ENCODE data around the gene LRRC61. TPM values are rescaled to one million over a fixed set of nuclear protein-coding genes. Genes with fewer than 3 reads are reported as not detected.

LRRC61 gene
- total and polyA plus RNA-seq, 7 donors = 0.88 to 4.4 (median 3.3) TPM

GRCh38 chr7:150326657-150327268 is 3.6 kb downstream of the LRRC61 start:
- no peak for TF ChIP-seq CTCF (IDR thresholded peaks at IDR 0.05)
- Histone ChIP-seq H3K27ac (no peak overlapping the region), H3K9me3 (no peaks in the 10 kb centered on the region), H3K4me3 (no peak overlapping the region), H3K4me1 (no peaks in the 10 kb centered on the region), H3K36me3 (ENCODE audit: insufficient read depth in 1 of 2, low read depth in 1 of 2) (peaks cover 0 to 3% of the 10 kb centered on the region in 2 donors), H3K27me3 (ENCODE audit: insufficient read depth in 3 of 3, low read length in 2 of 3) (peaks cover 0 to 5% (median 3%) of the 10 kb centered on the region in 3 donors)
- intact Hi-C loops (cut with DNase I) = no loop called here
- WGBS, 3 donors = 81 to 90% (median 88%) methylated on average over 4 of the region's 4 CpGs
- ATAC-seq = no peak
- no peak for DNase-seq

DNA sequence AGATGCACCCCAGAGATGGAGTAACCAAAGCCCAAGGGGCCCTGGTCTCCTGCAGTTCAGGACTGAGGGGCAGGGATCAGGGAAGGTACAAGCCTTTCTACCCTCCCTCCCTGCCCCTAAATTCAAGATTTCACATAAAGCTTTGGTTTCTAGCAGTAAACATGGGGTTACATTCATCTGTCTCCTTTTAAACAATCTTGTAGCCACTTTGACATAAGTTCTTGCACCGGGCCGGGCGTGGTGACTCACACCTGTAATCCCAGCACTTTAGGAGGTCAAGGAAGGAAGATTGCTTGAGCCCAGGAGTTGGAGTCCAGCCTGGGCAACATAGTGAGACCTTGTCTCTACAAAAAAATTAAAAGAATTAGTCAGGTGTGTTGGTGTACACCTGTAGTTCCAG is 4.2 kb downstream of the LRRC61 start:
- DNase-seq (no peak), ATAC-seq (no peak)
- Histone ChIP-seq H3K4me3 (no peak overlapping the region), H3K4me1 (no peaks in the 10 kb centered on the region), H3K36me3 (ENCODE audit: insufficient read depth in 1 of 2, low read depth in 1 of 2) (peaks cover 0 to 3% of the 10 kb centered on the region in 2 donors), H3K9me3 (no peaks in the 10 kb centered on the region), H3K27me3 (ENCODE audit: insufficient read depth in 3 of 3, low read length in 2 of 3) (peaks cover 0 to 5% (median 3%) of the 10 kb centered on the region in 3 donors), H3K27ac (no peak overlapping the region)
- intact Hi-C loops (cut with DNase I) = no loop called here
- WGBS, 3 donors = 97 to 100% (median 98%) methylated on average over 3 of the region's 3 CpGs
- no peak for TF ChIP-seq CTCF (IDR thresholded peaks at IDR 0.05)

- H3K36me3 ChIP-seq (ENCODE audit: insufficient read depth in 1 of 2, low read depth in 1 of 2) = peaks cover 0 to 3% of the 10 kb centered on the region in 2 donors
- H3K27ac ChIP-seq = no peak overlapping the region
These were observed 6.4 kb downstream of the LRRC61 start for GRCh38 chr7:150329331-150330120.

DNA sequence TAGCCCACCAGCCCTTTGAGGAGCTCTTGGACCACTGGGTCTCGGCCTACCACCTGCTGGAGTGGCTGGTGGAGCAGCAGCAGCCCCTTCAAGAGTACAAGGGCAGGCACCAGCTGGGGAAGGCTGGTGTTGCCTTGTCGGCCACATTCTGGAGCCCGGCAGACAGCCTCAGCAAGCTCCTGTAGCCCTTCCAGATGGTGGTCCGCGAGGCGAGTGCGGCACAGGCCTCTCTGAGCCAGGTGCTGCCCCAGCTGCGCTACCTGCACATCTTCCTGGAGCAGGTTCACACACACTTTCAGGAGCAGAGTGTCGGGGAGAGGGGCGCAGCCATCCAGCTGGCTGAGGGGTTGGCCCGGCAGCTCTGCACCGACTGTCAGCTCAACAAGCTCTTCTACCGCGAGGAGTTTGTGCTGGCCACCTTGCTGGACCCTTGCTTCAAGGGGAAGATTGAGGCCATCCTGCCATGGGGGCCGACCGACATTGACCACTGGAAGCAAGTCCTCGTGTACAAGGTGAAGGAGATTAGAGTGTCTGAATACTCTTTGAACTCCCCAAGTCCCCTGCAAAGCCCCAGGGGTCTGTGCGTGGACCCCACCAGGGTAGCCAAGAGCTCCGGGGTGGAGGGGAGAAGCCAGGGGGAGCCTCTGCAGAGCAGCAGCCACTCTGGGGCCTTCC is 7.2 kb downstream of the LRRC61 start:
- Histone ChIP-seq H3K4me3 (no peak overlapping the region), H3K36me3 (ENCODE audit: insufficient read depth in 1 of 2, low read depth in 1 of 2) (peaks cover 0 to 3% of the 10 kb centered on the region in 2 donors), H3K9me3 (no peaks in the 10 kb centered on the region), H3K27me3 (ENCODE audit: insufficient read depth in 3 of 3, low read length in 2 of 3) (no peaks in the 10 kb centered on the region), H3K27ac (no peak overlapping the region), H3K4me1 (no peaks in the 10 kb centered on the region)
- WGBS, 3 donors = 69 to 85% (median 71%) methylated on average over 19 of the region's 19 CpGs
- peak in 1 of 2 donors; percentile 50 for DNase-seq
- intact Hi-C loops (cut with DNase I) = no loop called here
- no peak for TF ChIP-seq CTCF (IDR thresholded peaks at IDR 0.05)
- no peak for ATAC-seq

More at GRCh38 chr7:150329331-150330120, 6.4 kb downstream of the LRRC61 start:
- intact Hi-C loops (cut with DNase I) = no loop called here
- DNase-seq = peak in 1 of 2 donors; percentile 56
- Histone ChIP-seq H3K27me3 (ENCODE audit: insufficient read depth in 3 of 3, low read length in 2 of 3) (no peaks in the 10 kb centered on the region), H3K4me3 (no peak overlapping the region), H3K9me3 (no peaks in the 10 kb centered on the region), H3K4me1 (no peaks in the 10 kb centered on the region)
- TF ChIP-seq CTCF (IDR thresholded peaks at IDR 0.05) = no peak
- WGBS, 3 donors = 65 to 73% (median 65%) methylated on average over 22 of the region's 22 CpGs
- peak in 3 of 4 donors; percentile 17 to 37 (median 26) for ATAC-seq

Data from psoas muscle (tissue), 8 donors.